H9 (cell line): ENCODE results near the gene DHRS2. TPM values are rescaled to one million over a fixed set of nuclear protein-coding genes. Genes with fewer than 3 reads are reported as not detected.

Experiments
- DNase-seq: peaks from one replicate; pipeline ENCODE4 v3.0.0-alpha.2; 2017
- H2AFZ ChIP-seq: one replicate; pipeline ENCODE4 v1.6.1; 2013; ENCODE audit warnings: mild to moderate bottlenecking, low read length, control low read depth, moderate library complexity
- H2AK5ac ChIP-seq: 2 replicates; pipeline ENCODE4 v1.6.1; 2013; ENCODE audit warnings: low read length, control low read depth, mixed read lengths; ENCODE audit not compliant: insufficient read length
- H2BK120ac ChIP-seq: one replicate; pipeline ENCODE4 v1.6.1; 2013; ENCODE audit warnings: low read depth, mild to moderate bottlenecking, low read length, control low read depth, inconsistent platforms; ENCODE audit not compliant: poor library complexity, severe bottlenecking
- H2BK12ac ChIP-seq: 2 replicates; pipeline ENCODE4 v1.6.1; 2013; ENCODE audit warnings: low read length, control low read depth, mixed read lengths, low read depth; ENCODE audit not compliant: insufficient read length
- H2BK15ac ChIP-seq: 2 replicates; pipeline ENCODE4 v1.6.1; 2013; ENCODE audit warnings: low read depth, low read length, control low read depth
- H2BK20ac ChIP-seq: one replicate; pipeline ENCODE4 v1.6.1; 2013; ENCODE audit warnings: low read depth, mild to moderate bottlenecking, low read length, control low read depth, inconsistent platforms; ENCODE audit not compliant: poor library complexity, severe bottlenecking
- H2BK5ac ChIP-seq: 2 replicates; pipeline ENCODE4 v1.6.1; 2013; ENCODE audit warnings: low read length, control low read depth, mixed read lengths; ENCODE audit not compliant: insufficient read length
- H3K14ac ChIP-seq: 2 replicates; pipeline ENCODE4 v1.6.1; 2013; ENCODE audit warnings: low read length, control low read depth; ENCODE audit not compliant: insufficient read depth
- H3K18ac ChIP-seq: 2 replicates; pipeline ENCODE4 v1.6.1; 2013; ENCODE audit warnings: low read depth, mild to moderate bottlenecking, mixed read lengths, low read length, control low read depth; ENCODE audit not compliant: insufficient read length
- H3K23ac ChIP-seq: 2 replicates; pipeline ENCODE4 v1.6.1; 2013; ENCODE audit warnings: low read length, control low read depth, mixed read lengths, low read depth; ENCODE audit not compliant: insufficient read length
- H3K23me2 ChIP-seq: 2 replicates; pipeline ENCODE4 v1.6.1; 2013; ENCODE audit warnings: low read depth, mild to moderate bottlenecking, mixed read lengths, low read length, control low read depth; ENCODE audit not compliant: insufficient read length, poor library complexity, severe bottlenecking
- H3K27ac ChIP-seq: 2 replicates; pipeline ENCODE4 v1.5.1; 2013; ENCODE audit warnings: low read length, control low read depth, mixed read lengths, low read depth; ENCODE audit not compliant: insufficient read length
- H3K27me3 ChIP-seq: 2 replicates; pipeline ENCODE4 v1.6.1; 2013; ENCODE audit warnings: low read length, control low read depth, inconsistent platforms; ENCODE audit not compliant: insufficient read depth
- H3K4ac ChIP-seq: 2 replicates; pipeline ENCODE4 v1.6.1; 2013; ENCODE audit warnings: low read depth, mild to moderate bottlenecking, control low read depth, inconsistent platforms, low read length, moderate library complexity
- H3K4me1 ChIP-seq: 2 replicates; pipeline ENCODE4 v1.6.1; 2013; ENCODE audit warnings: low read length, control low read depth, inconsistent platforms; ENCODE audit not compliant: insufficient read depth
- H3K4me2 ChIP-seq: 2 replicates; pipeline ENCODE4 v1.6.1; 2013; ENCODE audit warnings: low read length, control low read depth, mixed read lengths; ENCODE audit not compliant: insufficient read length, insufficient read depth
- H3K56ac ChIP-seq: 2 replicates; pipeline ENCODE4 v1.6.1; 2013; ENCODE audit warnings: low read depth, mild to moderate bottlenecking, mixed read lengths, low read length, control low read depth; ENCODE audit not compliant: insufficient read length
- H3K79me1 ChIP-seq: 2 replicates; pipeline ENCODE4 v1.6.1; 2013; ENCODE audit warnings: low read depth, mild to moderate bottlenecking, moderate library complexity, low read length, control low read depth, inconsistent platforms; ENCODE audit not compliant: insufficient read depth, poor library complexity, severe bottlenecking
- H3K79me2 ChIP-seq: 2 replicates; pipeline ENCODE4 v1.6.1; 2013; ENCODE audit warnings: low read length, control low read depth, inconsistent platforms; ENCODE audit not compliant: insufficient read depth
- H3K9ac ChIP-seq: 2 replicates; pipeline ENCODE4 v1.6.1; 2013; ENCODE audit warnings: low read length, control low read depth, mixed read lengths; ENCODE audit not compliant: insufficient read length; ENCODE audit errors: extremely low read depth
- H3K9me3 ChIP-seq: one replicate; pipeline ENCODE4 v1.6.1; 2013; ENCODE audit warnings: low read depth, low read length, inconsistent platforms; ENCODE audit not compliant: control insufficient read depth
- H3T11ph ChIP-seq: one replicate; pipeline ENCODE4 v1.6.1; 2013; ENCODE audit warnings: mild to moderate bottlenecking, low read length, control low read depth, inconsistent platforms
- H4K20me1 ChIP-seq: one replicate; pipeline ENCODE4 v1.6.1; 2013; ENCODE audit not compliant: control insufficient read depth, insufficient read length, insufficient read depth
- H4K5ac ChIP-seq: 2 replicates; pipeline ENCODE4 v1.6.1; 2013; ENCODE audit warnings: low read depth, mild to moderate bottlenecking, mixed read lengths, low read length, control low read depth; ENCODE audit not compliant: insufficient read length
- H4K8ac ChIP-seq: replicated peaks from 2 replicates; pipeline ENCODE4 v1.6.1; 2013; ENCODE audit warnings: low read length, control low read depth, mixed read lengths, low read depth; ENCODE audit not compliant: insufficient read length
- H4K91ac ChIP-seq: 2 replicates; pipeline ENCODE4 v1.6.1; 2013; ENCODE audit warnings: low read depth, mild to moderate bottlenecking, moderate library complexity, mixed read lengths, low read length, control low read depth; ENCODE audit not compliant: insufficient read length
- H3K27ac Mint-ChIP-seq, 3 experiments: 2 replicates in 2 of 3; 3 replicates in 1 of 3; pipeline ENCODE4 v1.8.0; 2020 to 2021; ENCODE audit warnings: mixed read lengths in 3 of 3, mild to moderate bottlenecking in 1 of 3, moderate library complexity in 1 of 3
- H3K27me3 Mint-ChIP-seq: 2 replicates; pipeline ENCODE4 v1.8.0; 2021; ENCODE audit warnings: low read depth, mild to moderate bottlenecking, moderate library complexity, mixed read lengths
- H3K36me3 Mint-ChIP-seq, 3 experiments: 2 replicates in 2 of 3; 3 replicates in 1 of 3; pipeline ENCODE4 v1.8.0; 2020 to 2021; ENCODE audit warnings: low read depth in 3 of 3, mixed read lengths in 3 of 3; ENCODE audit not compliant: insufficient read depth in 1 of 3
- H3K4me1 Mint-ChIP-seq, 2 experiments: 2 replicates each; pipeline ENCODE4 v1.8.0; 2020; ENCODE audit warnings: mixed read lengths in 2 of 2
- H3K4me3 Mint-ChIP-seq, 2 experiments: 2 replicates in 1 of 2; 3 replicates in 1 of 2; pipeline ENCODE4 v1.8.0; 2020 to 2021; ENCODE audit warnings: mild to moderate bottlenecking in 2 of 2, mixed read lengths in 2 of 2, moderate library complexity in 1 of 2
- H3K9me3 Mint-ChIP-seq, 2 experiments: 2 replicates in 1 of 2; 3 replicates in 1 of 2; pipeline ENCODE4 v1.8.0; 2020; ENCODE audit warnings: mild to moderate bottlenecking in 2 of 2, mixed read lengths in 2 of 2, moderate library complexity in 1 of 2
- WGBS: extraction: QIAGEN DNeasy Blood & Tissue Kit; methylation state at CpG from one replicate; pipeline ENCODE4 v1.1.7; 2013; ENCODE audit warnings: missing lambda C conversion rate, low lambda C conversion rate, mixed read lengths; ENCODE audit not compliant: insufficient read length; ENCODE audit errors: extremely low coverage; 5-methylcytosine and 5-hydroxymethylcytosine counted together
- total RNA-seq: library from RNA; stranded (reverse); gene quantifications from 2 replicates; pipeline ENCODE4 v1.2.1, GENCODE V29; 2021
- TF ChIP-seq, protein P1 (sequence below): fragments of 200-600 bp; sonication (generic); conservative IDR thresholded peaks from 3 replicates; pipeline ENCODE4 v1.8.0; 2021; ENCODE audit warnings: antibody characterized with exemption, mild to moderate bottlenecking

Gene DHRS2
- total RNA-seq, 1 experiment from 2014 or later: 0.66 TPM

- Mint-ChIP-seq H3K4me1 (no peaks in the 10 kb centered on the region), H3K27ac (no peak overlapping the region), H3K9me3 (peaks cover 0 to 20% of the 10 kb centered on the region in 2 experiments; a peak in 2 of 5 replicates), H3K27me3 (no peaks in the 10 kb centered on the region; the same call in none of the 2 replicates), H3K4me3 (no peak overlapping the region), H3K36me3 (peaks cover 0 to 2% (median 0%) of the 10 kb centered on the region in 3 experiments; a peak in 2 of 7 replicates)
- Histone ChIP-seq H4K91ac (no peak overlapping the region), H3K27me3 (no peaks in the 10 kb centered on the region), H3K18ac (no peak overlapping the region), H4K20me1 (no peaks in the 10 kb centered on the region), H3K4me2 (no peak overlapping the region), H3K23me2 (no peaks in the 10 kb centered on the region), H2BK20ac (no peak overlapping the region), H2AFZ (no peak overlapping the region), H2AK5ac (no peak overlapping the region), H2BK5ac (no peak overlapping the region), H2BK12ac (no peak overlapping the region), H4K8ac (no peak overlapping the region), H3K79me1 (no peaks in the 10 kb centered on the region), H4K5ac (no peak overlapping the region), H3K4ac (no peak overlapping the region), H2BK120ac (no peak overlapping the region), H3K4me1 (peaks cover 9% of the 10 kb centered on the region), H3K9me3 (no peaks in the 10 kb centered on the region), H3K79me2 (no peaks in the 10 kb centered on the region), H3K56ac (no peak overlapping the region), H3K14ac (no peak overlapping the region), H2BK15ac (no peak overlapping the region), H3K27ac (no peak overlapping the region), H3T11ph (no peak overlapping the region), H3K23ac (no peak overlapping the region), H3K9ac (no peak overlapping the region)
- no CpG with 5 or more reads among the region's 3 CpGs for WGBS
- no peak for DNase-seq
- TF ChIP-seq, protein P1, sequence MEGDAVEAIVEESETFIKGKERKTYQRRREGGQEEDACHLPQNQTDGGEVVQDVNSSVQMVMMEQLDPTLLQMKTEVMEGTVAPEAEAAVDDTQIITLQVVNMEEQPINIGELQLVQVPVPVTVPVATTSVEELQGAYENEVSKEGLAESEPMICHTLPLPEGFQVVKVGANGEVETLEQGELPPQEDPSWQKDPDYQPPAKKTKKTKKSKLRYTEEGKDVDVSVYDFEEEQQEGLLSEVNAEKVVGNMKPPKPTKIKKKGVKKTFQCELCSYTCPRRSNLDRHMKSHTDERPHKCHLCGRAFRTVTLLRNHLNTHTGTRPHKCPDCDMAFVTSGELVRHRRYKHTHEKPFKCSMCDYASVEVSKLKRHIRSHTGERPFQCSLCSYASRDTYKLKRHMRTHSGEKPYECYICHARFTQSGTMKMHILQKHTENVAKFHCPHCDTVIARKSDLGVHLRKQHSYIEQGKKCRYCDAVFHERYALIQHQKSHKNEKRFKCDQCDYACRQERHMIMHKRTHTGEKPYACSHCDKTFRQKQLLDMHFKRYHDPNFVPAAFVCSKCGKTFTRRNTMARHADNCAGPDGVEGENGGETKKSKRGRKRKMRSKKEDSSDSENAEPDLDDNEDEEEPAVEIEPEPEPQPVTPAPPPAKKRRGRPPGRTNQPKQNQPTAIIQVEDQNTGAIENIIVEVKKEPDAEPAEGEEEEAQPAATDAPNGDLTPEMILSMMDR: no peak
Measured at GRCh38 chr14:23643533-23644194, 7.5 kb downstream of the DHRS2 start.
